SK-N-SH treated with all-trans-retinoic acid at 6 μM for 48 hours (cell line): ENCODE results near the gene C1orf159.

Experiments
- ATAC-seq: fragments of 200-7000 bp; cut with Tn5 transposase; 3 replicates; pipeline ENCODE4 v1.9.1; 2020; ENCODE audit warnings: mild to moderate bottlenecking, moderate library complexity
- ARNTL ChIP-seq: fragments of 450-650 bp; formaldehyde crosslinking; IDR thresholded peaks from 2 replicates; pipeline ENCODE4 v1.5.0; 2020; ENCODE audit warnings: low read depth, mild to moderate bottlenecking, moderate library complexity, borderline replicate concordance
- BACH2 ChIP-seq: fragments of 250-450 bp; sonication (Bioruptor Pico); IDR thresholded peaks from 2 replicates; pipeline ENCODE4 v1.9.0; 2021; ENCODE audit warnings: mild to moderate bottlenecking, borderline replicate concordance
- CSDC2 ChIP-seq: fragments of 250-450 bp; sonication (Bioruptor Pico); IDR thresholded peaks from 2 replicates; pipeline ENCODE4 v1.5.0; 2020; ENCODE audit warnings: mild to moderate bottlenecking, moderate library complexity
- GLIS3 ChIP-seq: fragments of 250-450 bp; sonication (Bioruptor Pico); IDR thresholded peaks from 2 replicates; pipeline ENCODE4 v1.5.0; 2020; ENCODE audit warnings: mild to moderate bottlenecking, moderate library complexity
- ISL1 ChIP-seq: fragments of 250-450 bp; sonication (Bioruptor Pico); IDR thresholded peaks from 2 replicates; pipeline ENCODE4 v2.1.2; 2022; ENCODE audit warnings: mild to moderate bottlenecking, moderate library complexity
- OSR1 ChIP-seq: fragments of 250-450 bp; sonication (Bioruptor Pico); IDR thresholded peaks from 2 replicates; pipeline ENCODE4 v1.8.0; 2022; ENCODE audit warnings: moderate library complexity, mild to moderate bottlenecking, inconsistent platforms
- PPARA ChIP-seq: fragments of 250-450 bp; sonication (Bioruptor Pico); IDR thresholded peaks from 2 replicates; pipeline ENCODE4 v1.5.0; 2020; ENCODE audit warnings: mild to moderate bottlenecking, borderline replicate concordance
- RARB ChIP-seq: fragments of 250-450 bp; sonication (Bioruptor Pico); IDR thresholded peaks from 2 replicates; pipeline ENCODE4 v1.8.0; 2021; ENCODE audit warnings: mild to moderate bottlenecking, moderate library complexity
- SNAI2 ChIP-seq: fragments of 250-450 bp; sonication (Bioruptor Pico); IDR thresholded peaks from 2 replicates; pipeline ENCODE4 v1.5.0; 2020; ENCODE audit warnings: mild to moderate bottlenecking, moderate library complexity
- TCF4 ChIP-seq: fragments of 250-450 bp; sonication (Bioruptor Pico); IDR thresholded peaks from 2 replicates; pipeline ENCODE4 v1.8.0; 2021; ENCODE audit warnings: mild to moderate bottlenecking, moderate library complexity, borderline replicate concordance
- ZC3H10 ChIP-seq: fragments of 250-450 bp; sonication (Bioruptor Pico); IDR thresholded peaks from 2 replicates; pipeline ENCODE4 v1.5.1; 2021; ENCODE audit warnings: mild to moderate bottlenecking, moderate library complexity
- ZFP3 ChIP-seq: fragments of 250-450 bp; sonication (Bioruptor Pico); IDR thresholded peaks from 2 replicates; pipeline ENCODE4 v1.5.0; 2020; ENCODE audit warnings: mild to moderate bottlenecking, moderate library complexity
- ZFP30 ChIP-seq: fragments of 450-650 bp; formaldehyde crosslinking; IDR thresholded peaks from 2 replicates; pipeline ENCODE4 v1.5.0; 2022; ENCODE audit warnings: mild to moderate bottlenecking, moderate library complexity
- ZNF565 ChIP-seq: fragments of 450-650 bp; formaldehyde crosslinking; conservative IDR thresholded peaks from 2 replicates; pipeline ENCODE4 v1.5.0; 2020; ENCODE audit warnings: low read depth, mild to moderate bottlenecking, moderate library complexity
- ZNF70 ChIP-seq: fragments of 450-650 bp; formaldehyde crosslinking; IDR thresholded peaks from 2 replicates; pipeline ENCODE4 v1.5.0; 2020; ENCODE audit warnings: mild to moderate bottlenecking, moderate library complexity
- ZNF8 ChIP-seq: fragments of 450-650 bp; formaldehyde crosslinking; IDR thresholded peaks from 2 replicates; pipeline ENCODE4 v1.5.0; 2020; ENCODE audit warnings: mild to moderate bottlenecking, moderate library complexity
- TF ChIP-seq, protein P1 (sequence below): fragments of 250-450 bp; sonication (Bioruptor Pico); IDR thresholded peaks from 2 replicates; pipeline ENCODE4 v1.5.1; 2021; ENCODE audit warnings: mild to moderate bottlenecking, moderate library complexity
- TF ChIP-seq, protein P2 (sequence below): fragments of 250-450 bp; sonication (Bioruptor Pico); IDR thresholded peaks from 2 replicates; pipeline ENCODE4 v1.5.1; 2020; ENCODE audit warnings: low read depth, mild to moderate bottlenecking, moderate library complexity
- TF ChIP-seq, protein P3 (sequence below): fragments of 250-450 bp; sonication (Bioruptor Pico); IDR thresholded peaks from 2 replicates; pipeline ENCODE4 v1.8.0; 2021; ENCODE audit warnings: low read depth, mild to moderate bottlenecking, moderate library complexity, borderline replicate concordance
- TF ChIP-seq, protein P4 (sequence below): fragments of 250-450 bp; sonication (Bioruptor Pico); IDR thresholded peaks from 2 replicates; pipeline ENCODE4 v1.8.0; 2020; ENCODE audit warnings: mild to moderate bottlenecking, moderate library complexity, borderline replicate concordance

Gene C1orf159

DNA sequence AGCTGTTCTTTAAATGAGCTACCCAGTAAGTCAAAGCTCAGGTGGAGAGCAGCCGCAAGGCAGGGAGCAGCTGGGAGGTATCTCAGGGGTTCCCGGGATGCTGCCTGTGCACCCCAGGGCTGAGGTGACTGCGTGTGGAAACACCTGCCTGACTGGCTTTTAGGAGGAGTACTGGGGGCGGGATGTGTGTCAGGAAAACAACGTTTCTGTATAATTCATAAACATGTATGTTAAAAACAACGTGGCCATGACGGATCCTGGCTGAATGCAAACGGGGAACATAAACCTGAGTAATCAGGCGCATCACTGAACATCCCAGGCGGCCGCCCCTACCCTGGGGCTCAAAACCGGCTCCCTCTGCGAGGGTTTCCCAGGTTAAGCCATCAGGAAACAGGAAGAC, 1.5 kb downstream of the C1orf159 start:
- no peak for ATAC-seq
- TF ChIP-seq PPARA (CRISPR knock-in tag) (no peak), ZC3H10 (CRISPR knock-in tag) (no peak), ARNTL (CRISPR knock-in tag) (no peak), RARB (CRISPR knock-in tag) (no peak), ZNF8 (CRISPR knock-in tag) (no peak), ZFP3 (CRISPR knock-in tag) (no peak)

DNA sequence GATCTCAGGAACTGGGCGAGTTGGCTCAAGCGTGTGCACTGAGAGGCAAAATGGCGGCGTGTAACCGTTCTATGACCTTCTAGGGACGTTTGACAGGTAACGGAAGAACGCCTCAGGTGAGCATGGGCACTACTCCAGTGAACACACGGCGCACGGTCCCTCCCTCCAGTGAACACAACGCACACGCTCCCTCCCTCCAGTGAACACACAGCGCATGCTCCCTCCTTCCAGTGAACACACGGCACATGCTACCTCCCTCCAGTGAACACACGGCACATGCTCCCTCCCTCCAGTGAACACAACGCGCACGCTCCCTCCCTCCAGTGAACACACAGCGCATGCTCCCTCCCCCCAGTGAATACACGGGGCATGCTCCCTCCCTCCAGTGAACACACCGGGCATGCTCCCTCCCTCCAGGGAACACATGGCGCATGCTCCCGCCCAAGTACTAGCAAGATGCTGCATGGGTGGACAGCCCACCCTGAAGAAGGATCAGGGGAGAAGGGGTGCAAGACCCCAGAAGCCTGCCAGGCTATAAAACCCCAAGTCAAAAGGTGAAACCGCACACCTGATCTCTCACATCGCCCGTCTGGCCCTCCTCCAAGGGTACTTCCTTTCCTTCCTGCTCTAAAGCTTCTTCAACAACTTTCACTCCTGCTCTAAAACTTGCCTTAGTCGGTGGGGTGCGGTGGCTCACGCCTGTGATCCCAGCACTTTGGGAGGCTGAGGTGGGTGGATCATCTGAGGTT, 3.5 kb downstream of the C1orf159 start:
- TF ChIP-seq, protein P1, sequence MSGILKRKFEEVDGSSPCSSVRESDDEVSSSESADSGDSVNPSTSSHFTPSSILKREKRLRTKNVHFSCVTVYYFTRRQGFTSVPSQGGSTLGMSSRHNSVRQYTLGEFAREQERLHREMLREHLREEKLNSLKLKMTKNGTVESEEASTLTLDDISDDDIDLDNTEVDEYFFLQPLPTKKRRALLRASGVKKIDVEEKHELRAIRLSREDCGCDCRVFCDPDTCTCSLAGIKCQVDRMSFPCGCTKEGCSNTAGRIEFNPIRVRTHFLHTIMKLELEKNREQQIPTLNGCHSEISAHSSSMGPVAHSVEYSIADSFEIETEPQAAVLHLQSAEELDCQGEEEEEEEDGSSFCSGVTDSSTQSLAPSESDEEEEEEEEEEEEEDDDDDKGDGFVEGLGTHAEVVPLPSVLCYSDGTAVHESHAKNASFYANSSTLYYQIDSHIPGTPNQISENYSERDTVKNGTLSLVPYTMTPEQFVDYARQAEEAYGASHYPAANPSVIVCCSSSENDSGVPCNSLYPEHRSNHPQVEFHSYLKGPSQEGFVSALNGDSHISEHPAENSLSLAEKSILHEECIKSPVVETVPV (CRISPR knock-in tag): no peak
- no peak for TF ChIP-seq OSR1 (CRISPR knock-in tag)
- no peak for TF ChIP-seq GLIS3
- no peak for TF ChIP-seq CSDC2 (CRISPR knock-in tag)
- TF ChIP-seq, all 23 proteins: peak for 0

DNA sequence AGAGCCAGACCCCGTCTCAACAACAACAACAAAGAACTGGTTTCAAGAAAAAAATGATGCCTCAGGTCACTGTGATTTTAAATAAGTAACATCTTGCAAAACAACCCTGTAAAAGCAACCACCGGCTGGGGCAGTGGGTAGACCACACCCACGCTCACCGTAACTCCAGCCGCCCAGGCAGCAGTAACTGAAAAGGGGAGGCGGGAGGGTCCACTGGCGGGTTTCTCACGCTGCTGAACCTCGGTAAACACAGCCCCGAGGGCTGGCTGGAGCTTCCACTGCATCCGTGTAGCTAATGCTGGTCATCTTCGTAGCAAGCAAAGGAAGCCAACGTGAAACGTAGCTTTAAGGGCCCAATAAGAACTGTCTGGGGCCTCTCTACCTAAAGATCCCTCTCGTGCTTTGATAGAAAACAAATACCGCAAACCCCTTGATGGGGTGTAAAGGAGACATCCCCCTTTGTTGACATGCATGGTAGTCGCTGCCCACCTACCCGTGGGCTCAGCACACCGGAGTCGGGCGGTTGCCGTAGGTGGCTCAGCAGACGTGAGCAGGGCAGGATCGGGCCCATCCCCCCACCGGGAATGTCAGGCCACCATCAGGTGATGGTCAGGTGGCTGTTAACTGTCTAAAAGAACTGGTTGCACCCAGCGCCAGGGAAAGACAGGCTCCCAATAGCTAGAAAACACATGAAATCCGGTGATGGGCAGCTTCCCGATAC, 4.2 kb downstream of the C1orf159 start:
- no peak for ATAC-seq
- TF ChIP-seq ARNTL (CRISPR knock-in tag) (no peak), BACH2 (no peak), TCF4 (CRISPR knock-in tag) (no peak), ZFP3 (CRISPR knock-in tag) (no peak), OSR1 (CRISPR knock-in tag) (no peak), SNAI2 (no peak), ISL1 (CRISPR knock-in tag) (no peak), ZFP30 (CRISPR knock-in tag) (no peak), GLIS3 (no peak), ZC3H10 (CRISPR knock-in tag) (no peak), RARB (CRISPR knock-in tag) (no peak)
- TF ChIP-seq, protein P2, sequence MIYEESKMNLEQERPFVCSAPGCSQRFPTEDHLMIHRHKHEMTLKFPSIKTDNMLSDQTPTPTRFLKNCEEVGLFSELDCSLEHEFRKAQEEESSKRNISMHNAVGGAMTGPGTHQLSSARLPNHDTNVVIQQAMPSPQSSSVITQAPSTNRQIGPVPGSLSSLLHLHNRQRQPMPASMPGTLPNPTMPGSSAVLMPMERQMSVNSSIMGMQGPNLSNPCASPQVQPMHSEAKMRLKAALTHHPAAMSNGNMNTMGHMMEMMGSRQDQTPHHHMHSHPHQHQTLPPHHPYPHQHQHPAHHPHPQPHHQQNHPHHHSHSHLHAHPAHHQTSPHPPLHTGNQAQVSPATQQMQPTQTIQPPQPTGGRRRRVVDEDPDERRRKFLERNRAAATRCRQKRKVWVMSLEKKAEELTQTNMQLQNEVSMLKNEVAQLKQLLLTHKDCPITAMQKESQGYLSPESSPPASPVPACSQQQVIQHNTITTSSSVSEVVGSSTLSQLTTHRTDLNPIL (CRISPR knock-in tag): no peak
- TF ChIP-seq, protein P3, sequence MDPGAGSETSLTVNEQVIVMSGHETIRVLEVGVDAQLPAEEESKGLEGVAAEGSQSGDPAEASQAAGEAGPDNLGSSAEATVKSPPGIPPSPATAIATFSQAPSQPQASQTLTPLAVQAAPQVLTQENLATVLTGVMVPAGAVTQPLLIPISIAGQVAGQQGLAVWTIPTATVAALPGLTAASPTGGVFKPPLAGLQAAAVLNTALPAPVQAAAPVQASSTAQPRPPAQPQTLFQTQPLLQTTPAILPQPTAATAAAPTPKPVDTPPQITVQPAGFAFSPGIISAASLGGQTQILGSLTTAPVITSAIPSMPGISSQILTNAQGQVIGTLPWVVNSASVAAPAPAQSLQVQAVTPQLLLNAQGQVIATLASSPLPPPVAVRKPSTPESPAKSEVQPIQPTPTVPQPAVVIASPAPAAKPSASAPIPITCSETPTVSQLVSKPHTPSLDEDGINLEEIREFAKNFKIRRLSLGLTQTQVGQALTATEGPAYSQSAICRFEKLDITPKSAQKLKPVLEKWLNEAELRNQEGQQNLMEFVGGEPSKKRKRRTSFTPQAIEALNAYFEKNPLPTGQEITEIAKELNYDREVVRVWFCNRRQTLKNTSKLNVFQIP (CRISPR knock-in tag): no peak

More for the DNA sequence above, 3.5 kb downstream of the C1orf159 start:
- ATAC-seq: no peak

DNA sequence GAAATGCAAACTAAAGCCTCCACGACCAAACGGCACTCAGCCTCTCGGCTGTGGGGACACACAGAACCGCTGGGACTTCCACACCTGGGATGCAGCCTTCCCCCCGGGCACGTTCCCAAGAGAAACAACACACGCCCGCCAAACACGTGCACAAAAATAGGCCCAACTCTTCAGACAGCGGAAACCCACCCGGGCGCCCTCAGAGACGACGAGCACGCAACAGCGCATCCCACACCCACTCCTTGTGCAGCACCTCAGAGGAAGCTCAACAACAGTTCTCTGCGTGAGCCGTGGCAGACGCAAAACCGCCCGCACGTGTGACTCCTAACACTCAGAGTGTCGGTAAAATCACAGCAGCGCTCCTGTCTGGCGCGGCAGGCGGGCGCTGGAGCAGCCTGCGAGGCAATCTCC, 5.3 kb downstream of the C1orf159 start:
- no peak for ATAC-seq
- TF ChIP-seq OSR1 (CRISPR knock-in tag) (no peak), SNAI2 (no peak), ZFP3 (CRISPR knock-in tag) (no peak), BACH2 (no peak), ZNF70 (no peak), PPARA (CRISPR knock-in tag) (no peak), ZC3H10 (CRISPR knock-in tag) (no peak), ZNF565 (CRISPR knock-in tag) (no peak), ZFP30 (CRISPR knock-in tag) (no peak)
- TF ChIP-seq, protein P4, sequence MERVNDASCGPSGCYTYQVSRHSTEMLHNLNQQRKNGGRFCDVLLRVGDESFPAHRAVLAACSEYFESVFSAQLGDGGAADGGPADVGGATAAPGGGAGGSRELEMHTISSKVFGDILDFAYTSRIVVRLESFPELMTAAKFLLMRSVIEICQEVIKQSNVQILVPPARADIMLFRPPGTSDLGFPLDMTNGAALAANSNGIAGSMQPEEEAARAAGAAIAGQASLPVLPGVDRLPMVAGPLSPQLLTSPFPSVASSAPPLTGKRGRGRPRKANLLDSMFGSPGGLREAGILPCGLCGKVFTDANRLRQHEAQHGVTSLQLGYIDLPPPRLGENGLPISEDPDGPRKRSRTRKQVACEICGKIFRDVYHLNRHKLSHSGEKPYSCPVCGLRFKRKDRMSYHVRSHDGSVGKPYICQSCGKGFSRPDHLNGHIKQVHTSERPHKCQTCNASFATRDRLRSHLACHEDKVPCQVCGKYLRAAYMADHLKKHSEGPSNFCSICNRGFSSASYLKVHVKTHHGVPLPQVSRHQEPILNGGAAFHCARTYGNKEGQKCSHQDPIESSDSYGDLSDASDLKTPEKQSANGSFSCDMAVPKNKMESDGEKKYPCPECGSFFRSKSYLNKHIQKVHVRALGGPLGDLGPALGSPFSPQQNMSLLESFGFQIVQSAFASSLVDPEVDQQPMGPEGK (CRISPR knock-in tag): no peak
- TF ChIP-seq, protein P3 (CRISPR knock-in tag): no peak
- TF ChIP-seq, protein P1 (CRISPR knock-in tag): no peak
